ELF-1 (cell line): ENCODE measurements around the gene RTN4.
"Not testable (repeated sequence)": the region's sequence is repeated elsewhere in the genome, so short reads cannot be mapped to it uniquely, and the experiment has no call there.

Experiments
- DNase-seq: peaks from one replicate; pipeline ENCODE4 v3.0.0-alpha.2; 2016; ENCODE audit warnings: low read depth, low spot score

The RTN4 gene

GRCh38 chr2:55073000-55073983 is 23.0 kb upstream of the RTN4 start:
- DNase-seq = no peak

GRCh38 chr2:55063713-55064323 is 13.6 kb upstream of the RTN4 start:
- peak; percentile 47 for DNase-seq

GRCh38 chr2:55063226-55063625 is 13.0 kb upstream of the RTN4 start:
- no peak for DNase-seq

- DNase-seq = no peak
Measured at GRCh38 chr2:55062754-55063153, 12.5 kb upstream of the RTN4 start.

- no peak for DNase-seq
Measured at GRCh38 chr2:55061523-55062344, 11.5 kb upstream of the RTN4 start.

GRCh38 chr2:55059793-55060192 is 9.5 kb upstream of the RTN4 start:
- DNase-seq = no peak

GRCh38 chr2:55057474-55057873 is 7.2 kb upstream of the RTN4 start:
- no peak for DNase-seq

- DNase-seq = no peak
Measured at GRCh38 chr2:55056024-55056521, 5.8 kb upstream of the RTN4 start.

GRCh38 chr2:55054106-55054875 is 4.0 kb upstream of the RTN4 start:
- DNase-seq = no peak

- DNase-seq = not testable (repeated sequence)
Measured at GRCh38 chr2:55053225-55053624, 3.0 kb upstream of the RTN4 start.

- DNase-seq = no peak
Measured at GRCh38 chr2:55052129-55053061, 2.1 kb upstream of the RTN4 start.

GRCh38 chr2:55051026-55051866 is 995 bp upstream of the RTN4 start:
- peak; percentile 75 for DNase-seq

- DNase-seq = no peak
Measured at GRCh38 chr2:55049821-55050099, 491 bp downstream of the RTN4 start.

- peak; percentile 70 for DNase-seq
Measured at GRCh38 chr2:55049043-55049820, 1.0 kb downstream of the RTN4 start.

GRCh38 chr2:55048508-55049042 is 1.7 kb downstream of the RTN4 start:
- DNase-seq = no peak

GRCh38 chr2:55047677-55048299 is 2.5 kb downstream of the RTN4 start:
- DNase-seq = no peak

- DNase-seq = no peak
Measured at GRCh38 chr2:55045780-55046179, 4.5 kb downstream of the RTN4 start.

GRCh38 chr2:55043841-55044240 is 6.4 kb downstream of the RTN4 start:
- no peak for DNase-seq
